Suprapubic skin (tissue), 4 donors: ENCODE results near the gene LEFTY2.

ENCODE experiments used
- POLR2A ChIP-seq, 2 donors: fragments of 450-650 bp; IDR thresholded peaks; one replicate each; pipeline ENCODE4 v1.6.1; 2017; ENCODE audit warnings: antibody characterized with exemption in 2 of 2, mild to moderate bottlenecking in 2 of 2, moderate library complexity in 2 of 2
- POLR2AphosphoS5 ChIP-seq, 3 donors: sonication (generic); formaldehyde crosslinking; IDR thresholded peaks; one replicate each; pipeline ENCODE4 v1.6.1; 2017; ENCODE audit warnings: antibody characterized with exemption in 3 of 3
- TF ChIP-seq, protein P1 (sequence below), 2 donors: fragments of 200-600 bp in 1 of 2; fragments of 450-650 bp in 1 of 2; sonication (generic) in 1 of 2; IDR thresholded peaks; one replicate each; pipeline ENCODE4 v1.5.1; 2016 to 2019; ENCODE audit warnings: antibody characterized with exemption in 2 of 2, mild to moderate bottlenecking in 1 of 2, moderate library complexity in 1 of 2

DNA sequence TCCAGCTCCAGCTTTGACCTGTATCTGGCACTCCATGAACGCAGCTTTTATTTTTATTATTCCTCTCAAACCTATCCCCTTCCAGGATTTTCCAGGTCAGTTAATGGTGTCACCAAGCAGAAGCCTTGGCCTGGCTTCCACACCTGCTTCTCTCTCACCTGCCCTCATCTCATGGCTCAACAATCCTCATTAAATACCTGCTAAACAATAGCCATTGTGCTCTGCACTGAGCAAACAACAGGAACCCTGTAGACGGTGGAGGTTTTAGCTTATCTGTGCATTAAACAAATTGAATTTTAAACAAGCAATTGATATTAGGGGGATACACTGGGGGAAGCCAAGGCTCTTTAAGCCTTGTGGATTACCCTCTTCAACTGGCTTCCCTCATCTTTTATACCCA, 32.2 kb downstream of the LEFTY2 start:
- TF ChIP-seq, protein P1, sequence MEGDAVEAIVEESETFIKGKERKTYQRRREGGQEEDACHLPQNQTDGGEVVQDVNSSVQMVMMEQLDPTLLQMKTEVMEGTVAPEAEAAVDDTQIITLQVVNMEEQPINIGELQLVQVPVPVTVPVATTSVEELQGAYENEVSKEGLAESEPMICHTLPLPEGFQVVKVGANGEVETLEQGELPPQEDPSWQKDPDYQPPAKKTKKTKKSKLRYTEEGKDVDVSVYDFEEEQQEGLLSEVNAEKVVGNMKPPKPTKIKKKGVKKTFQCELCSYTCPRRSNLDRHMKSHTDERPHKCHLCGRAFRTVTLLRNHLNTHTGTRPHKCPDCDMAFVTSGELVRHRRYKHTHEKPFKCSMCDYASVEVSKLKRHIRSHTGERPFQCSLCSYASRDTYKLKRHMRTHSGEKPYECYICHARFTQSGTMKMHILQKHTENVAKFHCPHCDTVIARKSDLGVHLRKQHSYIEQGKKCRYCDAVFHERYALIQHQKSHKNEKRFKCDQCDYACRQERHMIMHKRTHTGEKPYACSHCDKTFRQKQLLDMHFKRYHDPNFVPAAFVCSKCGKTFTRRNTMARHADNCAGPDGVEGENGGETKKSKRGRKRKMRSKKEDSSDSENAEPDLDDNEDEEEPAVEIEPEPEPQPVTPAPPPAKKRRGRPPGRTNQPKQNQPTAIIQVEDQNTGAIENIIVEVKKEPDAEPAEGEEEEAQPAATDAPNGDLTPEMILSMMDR (IDR thresholded peaks at IDR 0.05), result no peak
- TF ChIP-seq POLR2AphosphoS5 (IDR thresholded peaks at IDR 0.05) (no peak), POLR2A (IDR thresholded peaks at IDR 0.05) (no peak)
